MM.1S (cell line): Measurements from ENCODE around the gene SPNS2.

Experiments used
- DNase-seq: peaks from one replicate; pipeline ENCODE4 v3.0.0-alpha.2; 2015
- H2AFZ ChIP-seq: fragments of 300-600 bp; sonication (generic); 2 replicates; pipeline ENCODE4 v1.6.0; 2016; ENCODE audit warnings: antibody characterized with exemption, low read length
- H3F3A ChIP-seq: fragments of 300-600 bp; sonication (generic); 2 replicates; pipeline ENCODE4 v1.6.1; 2016; ENCODE audit warnings: mild to moderate bottlenecking, antibody characterized with exemption, low read length, moderate library complexity, mixed read lengths; ENCODE audit not compliant: insufficient read depth
- H3K27ac ChIP-seq: fragments of 300-600 bp; sonication (generic); 2 replicates; pipeline ENCODE4 v1.5.1; 2016; ENCODE audit warnings: mild to moderate bottlenecking, low read length
- H3K27me3 ChIP-seq: fragments of 300-600 bp; sonication (generic); replicated peaks from 2 replicates; pipeline ENCODE4 v1.6.0; 2016; ENCODE audit warnings: low read length; ENCODE audit not compliant: insufficient read depth
- H3K36me3 ChIP-seq: fragments of 300-600 bp; sonication (generic); replicated peaks from 2 replicates; pipeline ENCODE4 v1.6.1; 2016; ENCODE audit warnings: mild to moderate bottlenecking, low read length, mixed read lengths; ENCODE audit not compliant: insufficient read depth
- H3K4me1 ChIP-seq: fragments of 300-600 bp; sonication (generic); 2 replicates; pipeline ENCODE4 v1.6.1; 2016; ENCODE audit warnings: low read length, mixed read lengths
- H3K4me2 ChIP-seq: fragments of 300-600 bp; sonication (generic); 2 replicates; pipeline ENCODE4 v1.6.0; 2016; ENCODE audit warnings: low read depth, low read length
- H3K4me3 ChIP-seq: fragments of 300-600 bp; sonication (generic); 2 replicates; pipeline ENCODE4 v1.5.1; 2016; ENCODE audit warnings: low read length, mixed read lengths
- H3K79me2 ChIP-seq: fragments of 300-600 bp; sonication (generic); 2 replicates; pipeline ENCODE4 v1.6.1; 2016; ENCODE audit warnings: mixed run types, low read length, mixed read lengths
- H3K9ac ChIP-seq: fragments of 300-600 bp; sonication (generic); 2 replicates; pipeline ENCODE4 v1.6.1; 2016; ENCODE audit warnings: low read length, mixed read lengths
- H3K9me2 ChIP-seq: fragments of 300-600 bp; sonication (generic); replicated peaks from 2 replicates; pipeline ENCODE4 v1.6.1; 2016; ENCODE audit warnings: mild to moderate bottlenecking, low read length, mixed read lengths; ENCODE audit not compliant: insufficient read depth
- H3K9me3 ChIP-seq: fragments of 300-600 bp; sonication (generic); replicated peaks from 2 replicates; pipeline ENCODE4 v1.6.1; 2016; ENCODE audit warnings: mild to moderate bottlenecking, low read length, mixed read lengths; ENCODE audit not compliant: insufficient read depth
- H4K20me1 ChIP-seq: fragments of 300-600 bp; sonication (generic); 2 replicates; pipeline ENCODE4 v1.6.1; 2016; ENCODE audit warnings: mild to moderate bottlenecking, low read length, moderate library complexity, mixed read lengths; ENCODE audit not compliant: insufficient read depth
- EZH2 ChIP-seq: fragments of 300-600 bp; sonication (generic); optimal IDR thresholded peaks from 2 replicates; pipeline ENCODE3; 2017; ENCODE audit warnings: low read depth, mild to moderate bottlenecking, antibody characterized with exemption, low read length, mixed read lengths
- EZH2phosphoT487 ChIP-seq: fragments of 300-600 bp; sonication (generic); IDR thresholded peaks from 2 replicates; pipeline ENCODE4 v1.6.1; 2018; ENCODE audit warnings: antibody characterized with exemption, low read length
- TF ChIP-seq, protein P1 (sequence below): fragments of 300-600 bp; sonication (generic); IDR thresholded peaks from 2 replicates; pipeline ENCODE4 v1.5.1; 2016; ENCODE audit warnings: antibody characterized with exemption, low read length, mixed read lengths

The SPNS2 gene

DNA sequence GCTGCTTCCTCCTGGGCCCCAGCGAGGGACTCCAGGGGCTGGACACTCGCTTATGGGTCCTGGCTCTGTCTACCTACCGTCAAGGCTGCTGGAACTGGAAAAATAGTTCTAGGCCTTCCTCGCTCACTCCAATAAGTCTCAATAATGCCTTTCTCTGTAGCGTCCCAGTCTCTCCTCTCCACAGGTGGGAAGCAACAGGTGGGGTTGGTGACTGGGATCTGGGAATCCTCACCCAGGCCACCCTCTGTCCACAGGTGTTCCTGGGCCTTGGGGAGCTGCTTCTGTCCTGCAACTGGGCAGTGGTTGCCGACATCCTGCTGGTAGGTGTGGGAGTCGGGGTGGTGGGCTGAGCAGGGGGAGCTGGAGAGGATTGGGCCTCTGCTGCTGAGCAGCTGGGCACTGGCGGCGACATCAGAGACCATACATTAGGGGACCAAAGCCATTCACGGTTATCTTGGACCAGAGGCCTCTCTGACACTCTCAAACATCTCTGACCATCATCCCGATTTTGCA, 20.3 kb upstream of the SPNS2 start:
- H3K4me3 ChIP-seq: no peak overlapping the region
- no peaks in the 10 kb centered on the region for H3K36me3 ChIP-seq
- no peak for DNase-seq
- H3F3A ChIP-seq: no peaks in the 10 kb centered on the region
- H2AFZ ChIP-seq: no peak overlapping the region
- no peaks in the 10 kb centered on the region for H3K9me2 ChIP-seq
- H3K79me2 ChIP-seq: no peaks in the 10 kb centered on the region
- no peak overlapping the region for H3K27ac ChIP-seq
- H4K20me1 ChIP-seq: no peaks in the 10 kb centered on the region
- TF ChIP-seq EZH2 (no peak), EZH2phosphoT487 (no peak)
- TF ChIP-seq, protein P1, sequence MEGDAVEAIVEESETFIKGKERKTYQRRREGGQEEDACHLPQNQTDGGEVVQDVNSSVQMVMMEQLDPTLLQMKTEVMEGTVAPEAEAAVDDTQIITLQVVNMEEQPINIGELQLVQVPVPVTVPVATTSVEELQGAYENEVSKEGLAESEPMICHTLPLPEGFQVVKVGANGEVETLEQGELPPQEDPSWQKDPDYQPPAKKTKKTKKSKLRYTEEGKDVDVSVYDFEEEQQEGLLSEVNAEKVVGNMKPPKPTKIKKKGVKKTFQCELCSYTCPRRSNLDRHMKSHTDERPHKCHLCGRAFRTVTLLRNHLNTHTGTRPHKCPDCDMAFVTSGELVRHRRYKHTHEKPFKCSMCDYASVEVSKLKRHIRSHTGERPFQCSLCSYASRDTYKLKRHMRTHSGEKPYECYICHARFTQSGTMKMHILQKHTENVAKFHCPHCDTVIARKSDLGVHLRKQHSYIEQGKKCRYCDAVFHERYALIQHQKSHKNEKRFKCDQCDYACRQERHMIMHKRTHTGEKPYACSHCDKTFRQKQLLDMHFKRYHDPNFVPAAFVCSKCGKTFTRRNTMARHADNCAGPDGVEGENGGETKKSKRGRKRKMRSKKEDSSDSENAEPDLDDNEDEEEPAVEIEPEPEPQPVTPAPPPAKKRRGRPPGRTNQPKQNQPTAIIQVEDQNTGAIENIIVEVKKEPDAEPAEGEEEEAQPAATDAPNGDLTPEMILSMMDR: no peak
- no peak overlapping the region for H3K4me2 ChIP-seq
- H3K4me1 ChIP-seq: peaks cover 10% of the 10 kb centered on the region; the same call in 1 of the 2 replicates
- H3K27me3 ChIP-seq: peaks cover 4% of the 10 kb centered on the region
- H3K9ac ChIP-seq: no peak overlapping the region
- no peaks in the 10 kb centered on the region for H3K9me3 ChIP-seq

DNA sequence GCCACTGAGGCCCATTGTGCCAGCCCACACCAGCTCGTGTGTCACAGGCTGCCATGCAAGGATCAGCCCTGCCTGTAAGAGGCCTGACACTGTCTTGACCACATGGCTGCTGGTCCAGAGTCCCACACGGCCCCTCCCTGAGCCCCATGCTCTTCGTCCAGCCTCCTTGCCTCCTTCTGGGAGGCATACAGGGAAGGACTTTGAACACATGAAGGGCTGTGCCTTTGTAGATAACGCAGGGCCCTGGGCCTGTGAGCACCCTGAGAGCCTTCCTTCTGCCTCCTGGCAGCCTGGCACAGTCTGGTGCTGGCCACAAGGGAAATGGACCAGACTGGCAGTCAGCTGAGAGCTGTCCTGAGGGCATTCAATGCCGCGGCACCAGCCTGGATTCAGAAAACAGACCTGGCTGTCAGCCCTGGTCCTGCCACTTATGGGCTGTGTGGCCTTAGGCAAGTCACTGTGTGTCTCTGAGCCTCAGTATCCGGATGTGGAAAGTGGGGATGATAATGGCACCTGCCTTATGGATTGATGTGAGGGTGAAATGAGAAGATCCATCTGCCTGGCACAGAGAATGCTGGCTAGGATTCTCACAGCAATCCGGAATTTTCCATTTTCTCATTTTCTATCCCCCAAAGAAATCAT, 19.2 kb upstream of the SPNS2 start:
- Histone ChIP-seq H3K9me3 (no peaks in the 10 kb centered on the region), H3K27ac (no peak overlapping the region), H4K20me1 (no peaks in the 10 kb centered on the region), H3K27me3 (peaks cover 8% of the 10 kb centered on the region), H3F3A (no peaks in the 10 kb centered on the region), H3K9ac (no peak overlapping the region), H3K36me3 (no peaks in the 10 kb centered on the region), H3K4me2 (no peak overlapping the region), H3K4me3 (no peak overlapping the region), H3K4me1 (peaks cover 10% of the 10 kb centered on the region; the same call in 1 of the 2 replicates), H2AFZ (no peak overlapping the region), H3K9me2 (no peaks in the 10 kb centered on the region), H3K79me2 (no peaks in the 10 kb centered on the region)
- no peak for DNase-seq
- TF ChIP-seq EZH2phosphoT487: no peak
- TF ChIP-seq, protein P1: no peak
- no peak for TF ChIP-seq EZH2

DNA sequence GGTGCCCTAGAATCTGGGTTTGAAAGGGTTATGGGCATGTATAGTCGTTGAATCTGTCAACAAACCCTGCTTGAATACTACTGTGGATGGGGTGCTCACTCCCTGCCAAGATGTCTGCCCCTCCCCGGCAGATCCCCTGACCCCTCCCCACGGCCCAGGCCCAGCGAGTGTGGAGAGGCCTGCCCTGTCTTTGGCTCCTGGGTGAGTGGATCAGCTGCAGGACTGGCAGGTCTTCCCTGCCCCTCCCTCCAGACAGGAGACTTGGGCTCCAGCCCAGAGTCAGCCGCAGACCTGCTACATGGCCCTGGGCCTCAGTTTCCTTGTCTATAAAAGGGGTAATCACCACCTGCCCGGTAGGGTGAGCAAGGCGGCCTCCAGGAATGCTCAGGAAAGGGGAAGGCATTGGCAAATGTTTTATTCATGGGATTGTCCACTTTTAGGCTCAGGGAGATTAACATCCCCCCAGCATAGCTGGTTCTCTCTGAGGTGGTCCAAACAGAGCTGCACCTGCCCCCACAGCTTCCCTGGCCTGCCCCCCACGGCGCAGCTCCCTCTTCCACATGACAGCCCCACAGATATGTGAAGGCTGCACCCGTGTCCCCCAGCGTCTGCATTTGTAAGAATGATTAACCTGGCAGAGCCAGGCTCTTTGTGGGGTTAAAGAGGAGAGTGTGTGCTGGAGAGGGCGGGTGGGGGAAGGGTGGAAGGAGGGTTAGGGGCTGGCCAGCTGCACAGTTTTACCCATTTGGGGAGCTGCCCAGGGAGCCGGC, 18.5 kb upstream of the SPNS2 start:
- no peaks in the 10 kb centered on the region for H4K20me1 ChIP-seq
- H3K9me3 ChIP-seq: no peaks in the 10 kb centered on the region
- H3F3A ChIP-seq: no peaks in the 10 kb centered on the region
- peaks cover 10% of the 10 kb centered on the region; the same call in 1 of the 2 replicates for H3K4me1 ChIP-seq
- H3K9ac ChIP-seq: no peak overlapping the region
- H3K79me2 ChIP-seq: no peaks in the 10 kb centered on the region
- no peak overlapping the region for H2AFZ ChIP-seq
- H3K4me3 ChIP-seq: no peak overlapping the region
- TF ChIP-seq, protein P1: no peak
- TF ChIP-seq EZH2phosphoT487 (no peak), EZH2 (no peak)
- H3K27ac ChIP-seq: no peak overlapping the region
- no peaks in the 10 kb centered on the region for H3K9me2 ChIP-seq
- no peak overlapping the region for H3K4me2 ChIP-seq
- no peaks in the 10 kb centered on the region for H3K36me3 ChIP-seq
- H3K27me3 ChIP-seq: peaks cover 8% of the 10 kb centered on the region; the same call in 1 of the 2 replicates
- DNase-seq: no peak
